Measurements from ENCODE around the gene CD300A. TPM values are rescaled to one million over a fixed set of nuclear protein-coding genes. Genes with fewer than 3 reads are reported as not detected.
"Not testable (repeated sequence)": the region's sequence is repeated elsewhere in the genome, so short reads cannot be mapped to it uniquely, and the experiment has no call there.

Gene CD300A
- total RNA-seq, 1 donor from 2014 or later, result 19.0 TPM

GRCh38 chr17:74518413-74518981 is 52.1 kb downstream of the CD300A start:
- not testable (repeated sequence) for DNase-seq (ENCODE audit: low spot score)

- DNase-seq (ENCODE audit: low spot score), result no peak
These were observed 53.6 kb downstream of the CD300A start for GRCh38 chr17:74520016-74520434.

GRCh38 chr17:74520790-74521480 is 54.5 kb downstream of the CD300A start:
- DNase-seq (ENCODE audit: low spot score), result peak; percentile 77

- DNase-seq (ENCODE audit: low spot score), result peak; percentile 87
These were observed 55.3 kb downstream of the CD300A start for GRCh38 chr17:74521701-74522201.

GRCh38 chr17:74522381-74523105 is 56.1 kb downstream of the CD300A start:
- DNase-seq (ENCODE audit: low spot score), result peak; percentile 88

GRCh38 chr17:74523308-74523707 is 56.9 kb downstream of the CD300A start:
- peak; percentile 51 for DNase-seq (ENCODE audit: low spot score)

- DNase-seq (ENCODE audit: low spot score), result peak; percentile 53
These were observed 58.4 kb downstream of the CD300A start for GRCh38 chr17:74524653-74525464.

GRCh38 chr17:74525465-74525725 is 59.0 kb downstream of the CD300A start:
- DNase-seq (ENCODE audit: low spot score), result peak; percentile 45

- peak; percentile 60 for DNase-seq (ENCODE audit: low spot score)
These were observed 59.4 kb downstream of the CD300A start for GRCh38 chr17:74525781-74526288.

- DNase-seq (ENCODE audit: low spot score), result peak; percentile 53
These were observed 60.2 kb downstream of the CD300A start for GRCh38 chr17:74526681-74527080.

GRCh38 chr17:74527081-74527480 is 60.6 kb downstream of the CD300A start:
- DNase-seq (ENCODE audit: low spot score), result peak; percentile 24

GRCh38 chr17:74527756-74528155 is 61.3 kb downstream of the CD300A start:
- DNase-seq (ENCODE audit: low spot score), result no peak

GRCh38 chr17:74528491-74529199 is 62.2 kb downstream of the CD300A start:
- peak; percentile 65 for DNase-seq (ENCODE audit: low spot score)

GRCh38 chr17:74529243-74529642 is 62.8 kb downstream of the CD300A start:
- DNase-seq (ENCODE audit: low spot score), result peak; percentile 53

GRCh38 chr17:74530831-74531150 is 64.4 kb downstream of the CD300A start:
- DNase-seq (ENCODE audit: low spot score), result no peak

GRCh38 chr17:74531231-74531761 is 64.9 kb downstream of the CD300A start, which contains the start of gene CD300LB:
Gene CD300LB (minus strand): TSS chr17:74531475. CDS start chr17:74531350, 125 bp downstream.
- DNase-seq (ENCODE audit: low spot score), result peak; percentile 62

- peak; percentile 80 for DNase-seq (ENCODE audit: low spot score)
These were observed 65.7 kb downstream of the CD300A start for GRCh38 chr17:74532115-74532514.

All from mesenteric fat pad (tissue), 1 donor.